ENCODE data around the gene PAIP2. TPM values are rescaled to one million over a fixed set of nuclear protein-coding genes. Genes with fewer than 3 reads are reported as not detected.
A peak's percentile ranks its signal among the peaks of the same experiment; 100 is the strongest.

The PAIP2 gene
- total and polyA plus RNA-seq, 2 experiments from 2014 or later, result 65.3 to 77.5 TPM

DNA sequence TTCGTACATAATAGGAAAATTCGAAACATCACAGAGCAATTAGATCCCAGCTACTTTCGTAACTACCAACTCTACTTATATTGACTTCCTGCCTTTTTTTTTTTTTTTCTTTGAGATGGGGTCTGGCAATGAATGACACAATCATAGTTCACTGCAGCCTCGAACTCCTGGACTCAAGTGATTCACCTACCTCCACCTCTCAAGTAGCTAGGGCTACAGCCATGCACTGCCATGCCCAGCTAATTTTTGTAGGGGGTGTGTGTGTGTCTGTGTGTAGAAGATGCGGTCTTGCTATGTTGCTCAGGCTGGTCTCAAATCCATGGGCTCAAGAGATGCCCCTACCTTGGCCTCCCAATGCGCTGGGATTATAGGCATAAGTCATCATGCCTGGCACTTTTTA lies 5.8 kb upstream of the PAIP2 start:
- TF ChIP-seq, protein P1, sequence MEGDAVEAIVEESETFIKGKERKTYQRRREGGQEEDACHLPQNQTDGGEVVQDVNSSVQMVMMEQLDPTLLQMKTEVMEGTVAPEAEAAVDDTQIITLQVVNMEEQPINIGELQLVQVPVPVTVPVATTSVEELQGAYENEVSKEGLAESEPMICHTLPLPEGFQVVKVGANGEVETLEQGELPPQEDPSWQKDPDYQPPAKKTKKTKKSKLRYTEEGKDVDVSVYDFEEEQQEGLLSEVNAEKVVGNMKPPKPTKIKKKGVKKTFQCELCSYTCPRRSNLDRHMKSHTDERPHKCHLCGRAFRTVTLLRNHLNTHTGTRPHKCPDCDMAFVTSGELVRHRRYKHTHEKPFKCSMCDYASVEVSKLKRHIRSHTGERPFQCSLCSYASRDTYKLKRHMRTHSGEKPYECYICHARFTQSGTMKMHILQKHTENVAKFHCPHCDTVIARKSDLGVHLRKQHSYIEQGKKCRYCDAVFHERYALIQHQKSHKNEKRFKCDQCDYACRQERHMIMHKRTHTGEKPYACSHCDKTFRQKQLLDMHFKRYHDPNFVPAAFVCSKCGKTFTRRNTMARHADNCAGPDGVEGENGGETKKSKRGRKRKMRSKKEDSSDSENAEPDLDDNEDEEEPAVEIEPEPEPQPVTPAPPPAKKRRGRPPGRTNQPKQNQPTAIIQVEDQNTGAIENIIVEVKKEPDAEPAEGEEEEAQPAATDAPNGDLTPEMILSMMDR (IDR thresholded peaks at IDR 0.05; ENCODE audit: poor library complexity), result no peak
- TF ChIP-seq EZH2phosphoT487 (IDR thresholded peaks at IDR 0.05; ENCODE audit: low read depth, severe bottlenecking, unreplicated experiment) (no peak), EZH2 (IDR thresholded peaks at IDR 0.05; ENCODE audit: borderline replicate concordance) (no peak)
- no peak overlapping the region for H2AFZ ChIP-seq
- WGBS (ENCODE audit: low lambda C conversion rate, missing lambda C conversion rate), result 82% methylated on average over 6 of the region's 6 CpGs
- H3K36me3 ChIP-seq (replicated peaks; ENCODE audit: insufficient read depth, low read depth), result no peaks in the 10 kb centered on the region
- no peak overlapping the region for H3K4me2 ChIP-seq
- H3K27me3 ChIP-seq, result no peaks in the 10 kb centered on the region
- H3K4me1 ChIP-seq (ENCODE audit: insufficient read depth), result no peaks in the 10 kb centered on the region
- no peak overlapping the region for H3K27ac ChIP-seq
- H3K9me3 ChIP-seq (ENCODE audit: low read depth), result no peaks in the 10 kb centered on the region
- no peak for DNase-seq (ENCODE audit: low spot score)
- H3K79me2 ChIP-seq, result peaks cover 11% of the 10 kb centered on the region
- H3K4me3 ChIP-seq, result no peak overlapping the region
- peaks cover under 1% of the 10 kb centered on the region for H4K20me1 ChIP-seq (ENCODE audit: insufficient read depth, poor library complexity, severe bottlenecking)
- H3K9me2 ChIP-seq (replicated peaks; ENCODE audit: insufficient read depth), result no peaks in the 10 kb centered on the region

DNA sequence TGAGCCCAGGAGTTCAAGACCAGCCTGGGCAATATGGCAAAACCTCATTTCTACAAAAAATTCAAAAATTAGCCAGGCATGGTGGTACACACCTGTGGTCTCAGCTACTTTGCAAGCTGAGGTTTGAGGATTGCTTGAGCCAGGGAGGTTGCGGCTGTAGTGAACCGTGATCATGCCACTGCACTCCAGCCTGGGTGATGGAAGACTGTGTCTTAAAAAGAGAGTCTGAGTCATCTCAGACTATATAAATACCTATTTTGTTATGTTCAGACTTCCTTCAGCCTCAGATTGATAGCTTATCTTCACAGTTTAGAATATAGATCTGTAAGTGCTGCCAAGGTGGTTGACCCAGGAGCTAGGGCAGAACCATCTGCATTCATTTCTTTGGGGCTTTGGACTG lies 1.6 kb upstream of the PAIP2 start:
- Histone ChIP-seq H3K79me2 (peaks cover 27% of the 10 kb centered on the region), H3K4me2 (no peak overlapping the region), H3K9me3 (ENCODE audit: low read depth) (no peaks in the 10 kb centered on the region), H3K36me3 (replicated peaks; ENCODE audit: insufficient read depth, low read depth) (no peaks in the 10 kb centered on the region), H3K9me2 (replicated peaks; ENCODE audit: insufficient read depth) (no peaks in the 10 kb centered on the region), H3K4me3 (no peak overlapping the region), H3K27ac (no peak overlapping the region), H3K4me1 (ENCODE audit: insufficient read depth) (peaks cover 18% of the 10 kb centered on the region), H3K27me3 (no peaks in the 10 kb centered on the region), H4K20me1 (ENCODE audit: insufficient read depth, poor library complexity, severe bottlenecking) (peaks cover 27% of the 10 kb centered on the region), H2AFZ (no peak overlapping the region)
- no peak for DNase-seq (ENCODE audit: low spot score)
- 87% methylated on average over 2 of the region's 2 CpGs for WGBS (ENCODE audit: low lambda C conversion rate, missing lambda C conversion rate)
- TF ChIP-seq, protein P1 (IDR thresholded peaks at IDR 0.05; ENCODE audit: poor library complexity), result no peak

DNA sequence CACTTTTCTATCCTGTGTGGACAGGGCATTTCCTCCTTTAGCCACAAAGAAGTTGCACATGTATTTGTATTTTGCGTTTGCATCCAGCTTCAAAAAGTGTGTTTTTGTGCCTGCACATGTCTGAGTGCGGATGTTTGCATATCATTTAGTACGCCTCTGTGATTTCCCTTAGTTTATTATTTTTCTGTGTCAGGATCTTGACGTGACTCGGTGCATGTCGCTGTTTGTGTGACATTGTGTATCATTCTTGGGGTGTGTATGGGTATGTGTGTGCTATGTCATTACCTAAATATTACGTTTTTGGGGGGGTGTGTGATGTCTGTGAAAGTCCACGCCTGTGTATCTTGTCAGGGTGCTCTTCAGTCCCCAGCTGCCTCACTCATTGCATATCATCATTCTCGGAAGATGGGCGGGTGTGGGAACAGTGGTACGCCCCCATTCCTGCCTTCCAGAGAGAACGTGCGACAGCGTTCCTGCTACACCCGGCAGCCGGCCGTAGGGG lies 416 bp upstream of the PAIP2 start:
- Histone ChIP-seq H3K79me2 (peaks cover 39% of the 10 kb centered on the region), H3K4me3 (peak overlapping the region; percentile 22), H3K27me3 (no peaks in the 10 kb centered on the region), H3K36me3 (replicated peaks; ENCODE audit: insufficient read depth, low read depth) (no peaks in the 10 kb centered on the region), H3K27ac (no peak overlapping the region), H3K4me1 (ENCODE audit: insufficient read depth) (peaks cover 18% of the 10 kb centered on the region), H2AFZ (peak overlapping the region; percentile 21), H4K20me1 (ENCODE audit: insufficient read depth, poor library complexity, severe bottlenecking) (peaks cover 39% of the 10 kb centered on the region), H3K9me2 (replicated peaks; ENCODE audit: insufficient read depth) (no peaks in the 10 kb centered on the region), H3K4me2 (peak overlapping the region; percentile 81), H3K9me3 (ENCODE audit: low read depth) (no peaks in the 10 kb centered on the region)
- TF ChIP-seq EZH2phosphoT487 (IDR thresholded peaks at IDR 0.05; ENCODE audit: low read depth, severe bottlenecking, unreplicated experiment) (no peak), EZH2 (IDR thresholded peaks at IDR 0.05; ENCODE audit: borderline replicate concordance) (no peak)
- TF ChIP-seq, protein P1 (IDR thresholded peaks at IDR 0.05; ENCODE audit: poor library complexity), result no peak
- 16% methylated on average over 17 of the region's 17 CpGs for WGBS (ENCODE audit: low lambda C conversion rate, missing lambda C conversion rate)
- no peak for DNase-seq (ENCODE audit: low spot score)

DNA sequence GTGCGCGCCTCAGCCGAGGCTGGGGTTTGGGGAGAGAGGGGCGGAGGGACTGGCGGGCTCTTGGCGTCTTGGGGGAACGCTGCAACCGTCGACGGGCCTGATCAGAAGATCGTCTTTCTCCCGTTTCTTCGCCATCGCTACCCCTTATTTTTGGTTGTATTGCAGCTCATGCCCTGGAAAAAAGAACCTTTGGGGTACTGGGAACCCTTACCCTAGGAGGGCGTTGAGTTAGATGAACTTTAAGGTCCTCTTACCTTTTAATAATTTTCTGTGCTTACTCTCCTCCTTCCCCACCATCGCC lies 719 bp downstream of the PAIP2 start:
- no peak for DNase-seq (ENCODE audit: low spot score)
- Histone ChIP-seq H3K9me2 (replicated peaks; ENCODE audit: insufficient read depth) (no peaks in the 10 kb centered on the region), H3K27ac (peak overlapping the region; percentile 98), H2AFZ (no peak overlapping the region), H3K79me2 (peaks cover 51% of the 10 kb centered on the region), H3K9me3 (ENCODE audit: low read depth) (no peaks in the 10 kb centered on the region), H3K27me3 (no peaks in the 10 kb centered on the region), H3K4me1 (ENCODE audit: insufficient read depth) (peaks cover 18% of the 10 kb centered on the region), H3K4me3 (peak overlapping the region; percentile 50), H3K4me2 (peak overlapping the region; percentile 90), H3K36me3 (replicated peaks; ENCODE audit: insufficient read depth, low read depth) (no peaks in the 10 kb centered on the region), H4K20me1 (ENCODE audit: insufficient read depth, poor library complexity, severe bottlenecking) (peaks cover 51% of the 10 kb centered on the region)
- 2% methylated on average over 16 of the region's 16 CpGs for WGBS (ENCODE audit: low lambda C conversion rate, missing lambda C conversion rate)
- TF ChIP-seq, protein P1 (IDR thresholded peaks at IDR 0.05; ENCODE audit: poor library complexity), result no peak
